Large intestine (tissue), 12 donors: ENCODE results near the gene ZFAND6. TPM values are rescaled to one million over a fixed set of nuclear protein-coding genes. Genes with fewer than 3 reads are reported as not detected.
A peak's percentile ranks its signal among the peaks of the same experiment; 100 is the strongest.
"Not testable (repeated sequence)": the region's sequence is repeated elsewhere in the genome, so short reads cannot be mapped to it uniquely, and the experiment has no call there.

Experiments used
- DNase-seq, 2 donors: peaks; one replicate each; pipeline versions ENCODE4 v3.0.0 to v3.0.0-alpha.2; 2013
- H3K27ac ChIP-seq: one replicate; pipeline ENCODE4 v1.5.1; 2013; ENCODE audit warnings: low read length
- H3K27me3 ChIP-seq: 2 replicates; pipeline ENCODE4 v1.6.1; 2013; ENCODE audit warnings: low read length; ENCODE audit not compliant: control insufficient read depth, insufficient read depth
- H3K36me3 ChIP-seq: 2 replicates; pipeline ENCODE4 v1.6.1; 2013; ENCODE audit warnings: low read length; ENCODE audit not compliant: control insufficient read depth, insufficient read depth
- H3K4me1 ChIP-seq: one replicate; pipeline ENCODE4 v1.6.1; 2013; ENCODE audit warnings: low read length; ENCODE audit not compliant: control insufficient read depth, insufficient read depth
- H3K4me3 ChIP-seq: one replicate; pipeline ENCODE4 v1.5.1; 2013; ENCODE audit warnings: low read length
- H3K9me3 ChIP-seq: one replicate; pipeline ENCODE4 v1.6.1; 2013; ENCODE audit warnings: mild to moderate bottlenecking, low read depth, low read length, moderate library complexity; ENCODE audit not compliant: control insufficient read depth
- WGBS: methylation state at CpG from one replicate; pipeline ENCODE4 v1.1.5; 2013; ENCODE audit warnings: low lambda C conversion rate; ENCODE audit not compliant: insufficient coverage; 5-methylcytosine and 5-hydroxymethylcytosine counted together
- long read RNA-seq, 11 donors: transcript quantifications; one replicate each; lab custom pipeline, GENCODE V29; 2026
- polyA plus RNA-seq: library from polyadenylated mRNA; unstranded; fragments of 120-200 nt; gene quantifications from one replicate; pipeline ENCODE4 v1.2.1, GENCODE V29; 2013

The ZFAND6 gene
- polyA plus RNA-seq, result 86.3 TPM
- long read RNA-seq, donor 1, transcript ZFAND6-220 (6 exons, 891 nt), result major isoform, 16 of 45 reads
- long read RNA-seq, donor 1, partial matches to known transcripts, result 25 of 45 reads
- long read RNA-seq, donor 1, other reads (novel, unspliced or antisense), result 0 of 45 reads
- long read RNA-seq, donor 2, transcript ZFAND6-220 (6 exons, 891 nt), result major isoform, 22 of 100 reads
- long read RNA-seq, donor 2, partial matches to known transcripts, result 68 of 100 reads
- long read RNA-seq, donor 2, other reads (novel, unspliced or antisense), result 0 of 100 reads
- long read RNA-seq, donor 3, result 0 reads
- long read RNA-seq, donor 4, partial matches to known transcripts, result 0 of 5 reads
- long read RNA-seq, donor 4, other reads (novel, unspliced or antisense), result 0 of 5 reads
- long read RNA-seq, donor 5, transcript ZFAND6-220 (6 exons, 891 nt), result major isoform, 11 of 17 reads
- long read RNA-seq, donor 5, partial matches to known transcripts, result 0 of 17 reads
- long read RNA-seq, donor 5, other reads (novel, unspliced or antisense), result 0 of 17 reads
- long read RNA-seq, donor 6, transcript ZFAND6-201 (7 exons, 1,814 nt), result minor isoform, 6 of 35 reads
- long read RNA-seq, donor 6, transcript ZFAND6-220 (6 exons, 891 nt), result major isoform, 14 of 35 reads
- long read RNA-seq, donor 6, partial matches to known transcripts, result 11 of 35 reads
- long read RNA-seq, donor 6, other reads (novel, unspliced or antisense), result 0 of 35 reads
- long read RNA-seq, donor 7, transcript ZFAND6-220 (6 exons, 891 nt), result major isoform, 10 of 19 reads
- long read RNA-seq, donor 7, partial matches to known transcripts, result 0 of 19 reads
- long read RNA-seq, donor 7, other reads (novel, unspliced or antisense), result 0 of 19 reads
- long read RNA-seq, donor 8, transcript ZFAND6-220 (6 exons, 891 nt), result major isoform, 14 of 118 reads
- long read RNA-seq, donor 8, partial matches to known transcripts, result 99 of 118 reads
- long read RNA-seq, donor 8, other reads (novel, unspliced or antisense), result 0 of 118 reads
- long read RNA-seq, donor 9, transcript ZFAND6-220 (6 exons, 891 nt), result major isoform, 18 of 25 reads
- long read RNA-seq, donor 9, partial matches to known transcripts, result 0 of 25 reads
- long read RNA-seq, donor 9, other reads (novel, unspliced or antisense), result 0 of 25 reads
- long read RNA-seq, donor 10, transcript ZFAND6-220 (6 exons, 891 nt), result major isoform, 15 of 31 reads
- long read RNA-seq, donor 10, partial matches to known transcripts, result 6 of 31 reads
- long read RNA-seq, donor 10, other reads (novel, unspliced or antisense), result 0 of 31 reads
- long read RNA-seq, donor 11, transcript ZFAND6-220 (6 exons, 891 nt), result major isoform, 15 of 82 reads
- long read RNA-seq, donor 11, partial matches to known transcripts, result 60 of 82 reads
- long read RNA-seq, donor 11, other reads (novel, unspliced or antisense), result 0 of 82 reads

DNA sequence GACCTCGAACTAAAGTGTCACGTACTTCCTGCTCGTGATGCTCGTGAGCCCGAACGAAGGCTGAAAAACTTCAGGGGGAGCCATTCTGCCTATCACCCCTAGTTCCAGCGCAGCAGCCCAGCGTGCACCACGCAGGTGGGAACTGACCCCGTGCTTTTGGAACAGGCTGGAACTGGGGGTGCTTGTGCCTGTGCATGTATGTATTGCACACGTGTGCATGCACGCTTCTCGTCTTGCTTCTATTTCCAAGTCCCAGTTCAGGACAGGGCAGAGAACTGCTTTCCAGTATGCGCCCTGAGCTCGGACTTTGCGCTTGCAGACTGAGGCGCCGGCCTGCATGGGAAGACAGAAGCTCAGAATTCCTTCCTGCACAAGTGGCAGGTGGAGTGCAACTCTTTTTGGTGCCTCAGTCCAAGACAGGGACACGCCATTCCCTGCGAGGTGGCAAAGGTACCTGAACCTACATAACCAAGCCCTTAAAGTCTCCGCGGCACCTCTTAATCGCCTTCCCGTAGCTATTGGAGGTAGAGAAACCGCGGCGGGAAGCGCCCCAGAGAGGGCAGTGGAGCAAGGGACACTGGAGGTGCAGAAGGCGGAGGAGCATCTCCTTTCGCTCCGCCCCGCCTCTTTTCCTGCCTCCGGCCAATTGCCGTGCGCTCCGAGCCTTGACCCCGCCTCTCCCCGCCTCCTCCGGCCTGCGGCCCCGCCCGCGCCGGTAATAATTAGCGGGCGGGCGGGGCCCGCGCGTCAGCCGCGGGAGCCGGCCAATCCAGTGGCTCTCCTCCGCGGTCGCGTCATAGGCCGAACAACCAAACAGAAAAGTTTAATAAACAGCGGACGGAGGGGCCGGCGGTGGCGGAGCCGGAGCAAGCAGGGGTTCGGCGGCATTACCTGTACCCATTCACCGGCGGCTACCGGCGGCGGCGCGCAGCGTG lies at the start of gene ZFAND6:
Gene ZFAND6 (plus strand): TSS at position 826 of the 935 bp plus-strand sequence. CDS start 60,669 bp downstream, outside the sequence.
- H3K9me3 ChIP-seq, result no peaks in the 10 kb centered on the region
- peak within 1 kb of the TSS; percentile 58 for H3K4me3 ChIP-seq
- peaks cover 3% of the 10 kb centered on the region for H3K4me1 ChIP-seq
- no CpG with 5 or more reads among the region's 74 CpGs for WGBS
- no peaks in the 10 kb centered on the region for H3K27me3 ChIP-seq
- peak within 1 kb of the TSS; percentile 93 for H3K27ac ChIP-seq
- no peaks in the 10 kb centered on the region for H3K36me3 ChIP-seq
- peak; percentile 96 to 98 for DNase-seq

DNA sequence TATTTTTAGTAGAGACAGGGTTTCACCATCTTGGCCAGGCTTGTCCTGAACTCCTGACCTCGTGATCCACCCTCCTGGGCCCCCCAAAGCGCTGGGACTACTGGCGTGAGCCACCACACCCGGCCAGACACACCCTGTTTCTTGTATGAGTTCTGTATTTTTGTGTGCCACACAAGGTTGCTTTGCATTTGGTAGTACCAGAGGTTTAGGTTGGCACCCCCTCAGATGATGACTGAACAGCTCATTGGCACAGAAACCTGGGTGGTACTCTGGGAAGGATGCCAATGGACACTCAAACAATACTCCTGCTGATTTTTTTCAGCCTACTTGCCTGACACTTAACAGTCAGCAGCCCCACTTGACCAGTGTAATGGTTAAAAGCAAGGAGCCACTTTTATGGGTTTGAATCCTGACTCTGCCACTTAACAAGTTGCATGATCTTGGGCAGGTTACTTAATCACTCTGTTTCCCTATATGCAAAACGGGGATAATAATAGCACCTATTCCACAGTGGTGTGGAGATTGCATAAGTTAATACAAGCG lies 49.3 kb upstream of the ZFAND6 start:
- no peak overlapping the region for H3K27ac ChIP-seq

DNA sequence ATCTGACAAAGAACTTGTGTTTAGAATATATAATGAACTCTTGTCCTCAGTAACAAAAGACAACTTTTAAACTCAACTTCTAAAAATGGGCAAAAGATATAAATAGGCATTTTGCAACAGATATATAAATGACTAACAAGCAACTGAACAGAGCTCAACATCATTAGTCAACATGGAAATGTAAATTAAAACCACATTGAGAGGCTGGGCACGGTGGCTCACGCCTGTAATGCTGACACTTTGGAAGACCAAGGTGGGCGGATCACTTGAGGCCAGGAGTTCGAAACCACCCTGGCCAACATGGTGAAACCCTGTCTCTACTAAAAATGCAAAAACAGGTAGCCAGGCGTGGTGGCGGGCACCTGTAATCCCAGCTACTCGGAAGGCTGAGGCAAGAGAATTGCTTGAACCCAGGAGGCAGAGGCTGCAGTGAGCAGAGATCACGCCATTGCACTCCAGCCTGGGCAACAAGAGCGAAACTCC lies 48.4 kb upstream of the ZFAND6 start:
- WGBS, result no CpG with 5 or more reads among the region's 9 CpGs
- not testable (repeated sequence) for H3K27me3 ChIP-seq, H3K4me3 ChIP-seq, H3K4me1 ChIP-seq, H3K36me3 ChIP-seq, DNase-seq, H3K9me3 ChIP-seq, H3K27ac ChIP-seq

More for the DNA sequence above, 49.3 kb upstream of the ZFAND6 start:
- Histone ChIP-seq H3K36me3 (no peaks in the 10 kb centered on the region), H3K27me3 (no peaks in the 10 kb centered on the region), H3K4me1 (no peaks in the 10 kb centered on the region), H3K4me3 (no peak overlapping the region), H3K9me3 (no peaks in the 10 kb centered on the region)
- WGBS, result 80% methylated on average over 1 of the region's 6 CpGs
- no peak for DNase-seq

DNA sequence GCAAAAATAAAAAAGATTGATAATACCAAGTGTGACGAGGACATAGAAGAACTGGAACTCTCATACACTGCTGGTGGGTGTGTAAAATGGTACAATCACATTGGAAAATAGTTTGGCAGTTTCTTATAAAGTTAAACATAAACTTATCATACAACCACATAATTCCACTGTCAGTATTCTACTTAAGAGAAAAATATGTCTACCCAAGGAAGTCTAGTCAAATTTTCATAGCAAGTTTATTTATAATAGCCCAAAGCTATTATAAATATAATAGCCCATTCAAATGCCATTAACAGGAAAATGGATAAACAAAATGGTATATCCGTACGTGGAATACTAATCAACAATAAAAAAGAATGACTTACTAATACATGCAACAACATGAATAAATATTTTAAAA lies 47.9 kb upstream of the ZFAND6 start:
- H3K4me1 ChIP-seq, result no peaks in the 10 kb centered on the region
- H3K4me3 ChIP-seq, result no peak overlapping the region
- 80% methylated on average over 2 of the region's 3 CpGs for WGBS
- H3K27me3 ChIP-seq, result no peaks in the 10 kb centered on the region
- H3K27ac ChIP-seq, result no peak overlapping the region
- H3K36me3 ChIP-seq, result no peaks in the 10 kb centered on the region
- H3K9me3 ChIP-seq, result peaks cover 4% of the 10 kb centered on the region
- no peak for DNase-seq

DNA sequence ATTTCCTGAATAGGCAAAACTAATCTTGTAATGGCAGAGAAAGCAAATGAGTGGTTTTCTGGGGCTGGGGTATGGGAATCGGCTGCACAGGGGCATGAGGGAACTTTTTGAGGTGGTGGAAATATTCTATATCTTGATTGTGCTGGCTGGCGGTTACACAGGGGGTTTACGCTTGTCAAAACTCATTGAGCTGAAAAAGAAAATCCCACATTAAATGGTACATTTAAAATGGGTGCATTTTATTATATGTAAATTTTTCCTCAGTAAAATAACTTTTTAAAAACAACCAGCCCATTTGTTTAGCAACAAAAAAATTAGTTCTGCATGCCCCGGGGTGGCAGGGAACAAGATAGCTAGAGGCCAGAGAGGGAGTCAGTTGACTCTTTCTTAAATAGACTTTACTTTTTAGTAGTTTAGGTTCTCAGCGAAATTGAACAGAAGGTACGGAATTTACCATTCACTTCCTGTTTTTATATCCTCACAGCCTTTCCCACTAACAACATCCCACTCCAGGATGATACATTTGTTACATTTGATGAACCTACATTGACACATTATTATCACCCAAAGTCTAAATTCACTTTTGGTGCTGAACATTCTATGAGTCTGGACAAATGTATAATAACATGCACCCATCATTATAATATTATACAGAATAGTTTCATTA lies 47.3 kb upstream of the ZFAND6 start:
- no peaks in the 10 kb centered on the region for H3K4me1 ChIP-seq
- no CpG with 5 or more reads among the region's 6 CpGs for WGBS
- no peak overlapping the region for H3K27ac ChIP-seq
- no peak overlapping the region for H3K4me3 ChIP-seq
- peaks cover 4% of the 10 kb centered on the region for H3K9me3 ChIP-seq
- no peaks in the 10 kb centered on the region for H3K27me3 ChIP-seq
- DNase-seq, result no peak
- no peaks in the 10 kb centered on the region for H3K36me3 ChIP-seq

DNA sequence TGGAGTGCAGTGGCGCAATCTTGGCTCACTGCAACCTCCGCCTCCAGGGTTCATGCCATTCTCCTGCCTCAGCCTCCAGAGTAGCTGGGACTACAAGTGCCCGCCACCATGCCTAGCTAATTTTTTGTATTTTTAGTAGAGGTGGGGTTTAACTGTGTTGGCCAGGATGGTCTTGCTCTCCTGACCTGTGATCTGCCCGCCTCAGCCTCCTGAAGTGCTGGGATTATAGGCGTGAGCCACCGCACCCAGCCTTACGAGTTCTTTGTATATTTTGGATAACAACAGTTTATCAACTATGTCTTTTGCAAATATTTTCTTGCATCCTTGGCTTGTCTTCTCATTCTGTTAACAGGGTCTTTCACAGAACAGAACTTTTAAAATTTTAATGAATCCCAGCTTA lies 45.3 kb upstream of the ZFAND6 start:
- not testable (repeated sequence) for DNase-seq, H3K27me3 ChIP-seq
- WGBS, result no CpG with 5 or more reads among the region's 7 CpGs

DNA sequence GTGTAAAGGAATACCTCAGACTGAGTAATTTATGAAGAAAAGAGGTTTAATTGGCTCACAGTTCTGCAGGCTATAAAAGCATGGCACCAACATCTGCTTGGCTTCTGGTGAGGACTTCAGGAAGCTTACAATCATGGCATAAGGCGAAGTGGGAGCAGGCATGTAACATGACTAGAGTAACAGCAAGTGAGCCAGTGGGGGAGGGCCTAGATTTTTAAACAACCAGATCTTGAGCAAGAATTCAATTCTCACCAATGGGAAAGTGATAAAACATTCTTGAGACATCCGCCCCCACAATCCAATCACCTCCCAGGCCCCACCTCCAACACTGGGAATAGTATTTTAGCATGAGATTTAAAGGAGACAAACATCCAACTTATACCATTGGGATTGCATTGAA lies 44.3 kb upstream of the ZFAND6 start:
- Histone ChIP-seq H3K27me3 (no peaks in the 10 kb centered on the region), H3K36me3 (no peaks in the 10 kb centered on the region), H3K4me1 (no peaks in the 10 kb centered on the region), H3K27ac (no peak overlapping the region), H3K9me3 (peaks cover 4% of the 10 kb centered on the region), H3K4me3 (no peak overlapping the region)
- DNase-seq, result no peak
- WGBS, result no CpG with 5 or more reads among the region's 2 CpGs

More for the DNA sequence above, 45.3 kb upstream of the ZFAND6 start:
- not testable (repeated sequence) for H3K9me3 ChIP-seq, H3K36me3 ChIP-seq, H3K27ac ChIP-seq, H3K4me1 ChIP-seq, H3K4me3 ChIP-seq

DNA sequence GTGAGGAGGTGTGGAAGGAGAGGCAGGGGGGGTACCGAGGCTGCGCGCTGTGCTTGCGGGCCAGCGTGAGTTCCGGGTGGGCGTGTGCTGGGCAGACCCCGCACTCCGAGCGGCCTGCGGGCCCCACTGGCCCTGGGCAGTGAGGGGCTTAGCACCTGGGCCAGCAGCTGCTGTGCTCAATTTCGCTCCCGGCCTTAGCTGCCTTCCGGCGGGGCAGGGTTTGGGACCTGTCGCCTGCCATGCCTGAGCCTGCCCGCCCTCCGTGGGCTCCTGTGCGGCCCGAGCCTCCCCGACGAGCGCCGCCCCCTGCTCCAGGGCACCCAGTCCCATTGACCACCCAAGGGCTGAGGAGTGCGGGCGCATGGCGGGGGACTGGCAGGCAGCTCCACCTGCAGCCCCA lies 43.0 kb upstream of the ZFAND6 start:
- not testable (repeated sequence) for H3K27ac ChIP-seq, H3K4me1 ChIP-seq, H3K36me3 ChIP-seq, H3K27me3 ChIP-seq, H3K4me3 ChIP-seq, H3K9me3 ChIP-seq, DNase-seq
- WGBS, result no CpG with 5 or more reads among the region's 27 CpGs
